OCI-LY1 (cell line): ENCODE data around the gene NEB.

Experiments used
- H2AFZ ChIP-seq: fragments of 200-600 bp; sonication (generic), shearing (Covaris generic); 2 replicates; pipeline ENCODE4 v1.6.0; 2014; ENCODE audit warnings: antibody characterized with exemption, mild to moderate bottlenecking, low read length
- H3F3A ChIP-seq: fragments of 200-600 bp; sonication (generic), shearing (Covaris generic); 2 replicates; pipeline ENCODE4 v1.6.0; 2014; ENCODE audit warnings: mild to moderate bottlenecking, antibody characterized with exemption, low read length, moderate library complexity; ENCODE audit not compliant: insufficient read depth
- H3K27ac ChIP-seq: fragments of 200-600 bp; sonication (generic); 2 replicates; pipeline ENCODE4 v1.5.1; 2014; ENCODE audit warnings: low read length, mixed run types, mild to moderate bottlenecking, low read depth; ENCODE audit not compliant: poor library complexity, severe bottlenecking
- H3K27me3 ChIP-seq: fragments of 200-600 bp; sonication (generic); 2 replicates; pipeline ENCODE4 v1.6.0; 2014; ENCODE audit warnings: antibody characterized with exemption, mild to moderate bottlenecking, low read length, moderate library complexity; ENCODE audit not compliant: insufficient read depth
- H3K36me3 ChIP-seq: fragments of 200-600 bp; sonication (generic); 2 replicates; pipeline ENCODE4 v1.6.1; 2014; ENCODE audit warnings: mild to moderate bottlenecking, antibody characterized with exemption, low read length, moderate library complexity, mixed read lengths; ENCODE audit not compliant: insufficient read depth
- H3K4me1 ChIP-seq: fragments of 200-600 bp; sonication (generic); 2 replicates; pipeline ENCODE4 v1.5.1; 2014; ENCODE audit warnings: mild to moderate bottlenecking, low read length, moderate library complexity; ENCODE audit not compliant: insufficient read depth, severe bottlenecking
- H3K4me2 ChIP-seq: fragments of 200-600 bp; sonication (generic), shearing (Covaris generic); 2 replicates; pipeline ENCODE4 v1.6.1; 2014; ENCODE audit warnings: low read length
- H3K4me3 ChIP-seq: fragments of 200-600 bp; sonication (generic); 2 replicates; pipeline ENCODE4 v1.5.1; 2014; ENCODE audit warnings: low read length, low read depth, mild to moderate bottlenecking, mixed read lengths; ENCODE audit not compliant: poor library complexity, severe bottlenecking
- H3K79me2 ChIP-seq: fragments of 200-600 bp; shearing (Covaris generic); 2 replicates; pipeline ENCODE4 v1.6.1; 2016; ENCODE audit warnings: mixed run types, low read length, mixed read lengths; ENCODE audit not compliant: insufficient read depth
- H3K9ac ChIP-seq: fragments of 200-600 bp; sonication (generic), shearing (Covaris generic); 2 replicates; pipeline ENCODE4 v1.6.1; 2014; ENCODE audit warnings: mild to moderate bottlenecking, low read length, mixed read lengths
- H3K9me2 ChIP-seq: fragments of 200-600 bp; sonication (generic), shearing (Covaris generic); 2 replicates; pipeline ENCODE4 v1.6.1; 2014; ENCODE audit warnings: low read depth, mild to moderate bottlenecking, low read length, mixed read lengths
- H3K9me3 ChIP-seq: fragments of 200-600 bp; shearing (Covaris generic); 2 replicates; pipeline ENCODE4 v1.6.1; 2014; ENCODE audit warnings: low read length, mixed read lengths
- H4K20me1 ChIP-seq: fragments of 200-600 bp; sonication (generic), shearing (Covaris generic); 2 replicates; pipeline ENCODE4 v1.6.0; 2016; ENCODE audit warnings: mild to moderate bottlenecking, low read length; ENCODE audit not compliant: insufficient read depth
- CTCF ChIP-seq: fragments of 200-600 bp; sonication (generic), shearing (Covaris generic); IDR thresholded peaks from 2 replicates; pipeline ENCODE4 v1.5.1; 2017; ENCODE audit warnings: mild to moderate bottlenecking, antibody characterized with exemption, low read length, moderate library complexity, mixed read lengths
- EZH2 ChIP-seq: fragments of 200-600 bp; sonication (generic), shearing (Covaris generic); IDR thresholded peaks from 2 replicates; pipeline ENCODE4 v1.8.0; 2017; ENCODE audit warnings: borderline replicate concordance, mixed run types, mild to moderate bottlenecking, antibody characterized with exemption, low read length, moderate library complexity, mixed read lengths

Gene NEB

GRCh38 chr2:151678849-151679248 lies 55.4 kb downstream of the NEB start:
- Histone ChIP-seq H3K4me2 (no peak overlapping the region), H3F3A (no peaks in the 10 kb centered on the region), H2AFZ (no peak overlapping the region), H3K4me3 (no peak overlapping the region), H3K27me3 (no peaks in the 10 kb centered on the region), H4K20me1 (no peaks in the 10 kb centered on the region), H3K9me3 (no peaks in the 10 kb centered on the region), H3K36me3 (no peaks in the 10 kb centered on the region), H3K4me1 (no peaks in the 10 kb centered on the region), H3K9me2 (no peaks in the 10 kb centered on the region), H3K9ac (no peak overlapping the region), H3K79me2 (no peaks in the 10 kb centered on the region), H3K27ac (no peak overlapping the region)
- TF ChIP-seq CTCF (no peak), EZH2 (no peak)

GRCh38 chr2:151673016-151673415 lies 61.3 kb downstream of the NEB start:
- no peaks in the 10 kb centered on the region for H3K4me1 ChIP-seq
- H3K27me3 ChIP-seq = no peaks in the 10 kb centered on the region
- no peaks in the 10 kb centered on the region for H3K9me2 ChIP-seq
- no peak overlapping the region for H2AFZ ChIP-seq
- no peaks in the 10 kb centered on the region for H3F3A ChIP-seq
- H3K9me3 ChIP-seq = no peaks in the 10 kb centered on the region
- H3K9ac ChIP-seq = no peak overlapping the region
- H3K36me3 ChIP-seq = no peaks in the 10 kb centered on the region
- no peaks in the 10 kb centered on the region for H4K20me1 ChIP-seq
- no peak overlapping the region for H3K27ac ChIP-seq
- no peaks in the 10 kb centered on the region for H3K79me2 ChIP-seq
- no peak overlapping the region for H3K4me2 ChIP-seq
- no peak overlapping the region for H3K4me3 ChIP-seq
- no peak for TF ChIP-seq CTCF

- H3K9me2 ChIP-seq = no peaks in the 10 kb centered on the region
- H3K9me3 ChIP-seq = no peaks in the 10 kb centered on the region
- no peaks in the 10 kb centered on the region for H3K36me3 ChIP-seq
- H2AFZ ChIP-seq = no peak overlapping the region
- H3K4me3 ChIP-seq = no peak overlapping the region
- H3F3A ChIP-seq = no peaks in the 10 kb centered on the region
- TF ChIP-seq CTCF = no peak
- no peak for TF ChIP-seq EZH2
- H3K27me3 ChIP-seq = no peaks in the 10 kb centered on the region
- no peak overlapping the region for H3K27ac ChIP-seq
- H3K79me2 ChIP-seq = no peaks in the 10 kb centered on the region
- H4K20me1 ChIP-seq = no peaks in the 10 kb centered on the region
- H3K9ac ChIP-seq = no peak overlapping the region
- H3K4me2 ChIP-seq = no peak overlapping the region
- no peaks in the 10 kb centered on the region for H3K4me1 ChIP-seq
Observed at GRCh38 chr2:151672277-151672676, 62.0 kb downstream of the NEB start.
